Hematopoietic multipotent progenitor cell treated with erythropoietin and hydrocortisone succinate and interleukin-3 and kit ligand, for 4 days (in vitro differentiated cells): ENCODE measurements around the gene ZNF366.
A peak's percentile ranks its signal among the peaks of the same experiment; 100 is the strongest.

Source experiments
- DNase-seq: peaks from one replicate; pipeline ENCODE4 v3.0.0-alpha.2; 2015

Gene ZNF366

DNA sequence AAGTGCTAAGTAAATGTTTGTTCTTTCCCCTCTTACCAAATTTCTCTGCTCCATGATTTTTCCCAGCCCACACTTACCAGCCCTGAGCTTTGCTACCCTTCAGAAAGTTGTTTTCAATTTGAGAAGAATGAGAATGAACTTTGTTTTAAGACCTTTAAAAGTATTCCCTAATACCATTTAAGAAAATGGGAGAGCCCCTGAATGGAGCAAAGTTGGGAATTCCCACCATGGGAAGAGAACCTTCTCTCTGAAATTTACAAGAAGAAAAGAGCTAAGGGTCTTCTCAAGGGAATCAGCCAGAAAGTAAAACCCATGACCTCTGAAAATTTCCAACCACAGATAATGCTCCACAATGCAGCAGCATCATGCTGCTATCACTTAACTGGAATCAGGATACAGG lies 17.7 kb downstream of the ZNF366 start:
- DNase-seq: no peak

DNA sequence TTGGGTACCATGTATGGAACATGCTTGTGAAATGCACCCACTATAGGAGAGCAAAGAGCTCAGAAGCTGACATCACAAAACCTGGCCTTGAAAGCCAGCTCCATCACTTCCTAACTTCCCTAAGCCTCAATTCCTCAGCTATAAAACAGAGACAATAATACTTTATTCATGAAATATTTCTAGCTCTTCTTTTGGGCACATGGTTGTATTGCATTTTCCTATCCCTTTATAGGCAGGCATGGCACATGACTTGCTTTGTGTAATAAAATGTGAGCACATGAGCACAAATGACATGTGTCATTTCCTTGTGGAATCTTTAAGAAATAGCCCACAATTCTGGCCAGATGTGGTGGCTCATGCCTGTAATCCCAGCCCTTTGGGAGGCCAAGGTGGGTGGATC lies 18.5 kb downstream of the ZNF366 start:
- no peak for DNase-seq

DNA sequence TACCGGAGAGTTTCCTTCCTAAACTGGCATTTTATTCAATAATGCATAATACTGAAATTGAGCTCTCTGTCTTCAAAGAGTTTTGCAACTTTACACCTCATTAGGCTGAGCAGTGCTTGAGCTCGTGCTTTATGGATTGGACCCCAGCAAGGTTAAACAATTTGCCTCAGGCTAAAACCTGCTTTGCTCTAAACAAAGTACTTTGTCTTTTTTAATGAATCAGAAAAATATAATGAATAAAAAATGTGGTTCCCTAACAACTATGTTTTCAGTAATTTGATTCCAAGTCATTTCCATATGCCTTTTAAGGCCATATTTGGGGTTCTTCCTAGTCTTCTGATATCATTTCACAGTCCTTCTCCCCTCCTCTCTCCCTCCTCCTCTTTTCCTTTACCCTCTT lies 20.0 kb downstream of the ZNF366 start:
- DNase-seq: no peak

DNA sequence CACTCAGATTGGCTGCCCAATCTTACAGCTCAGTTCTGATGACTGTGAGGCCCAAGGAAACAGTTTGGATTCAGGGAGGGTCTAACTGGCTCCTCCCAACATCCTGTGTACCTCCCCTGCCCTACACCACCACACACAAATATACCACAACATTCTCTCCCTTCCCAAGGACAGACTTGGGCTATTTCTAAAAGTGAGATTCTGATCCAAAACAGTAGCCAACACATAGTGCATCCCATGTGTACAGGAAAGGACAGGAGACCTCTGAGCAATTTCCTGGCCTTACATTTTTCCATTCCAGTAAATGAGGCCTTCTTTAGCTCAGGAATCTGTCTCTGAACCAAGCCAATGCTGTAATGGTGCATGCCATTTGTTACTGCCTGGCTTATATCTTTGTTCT lies 20.8 kb downstream of the ZNF366 start:
- DNase-seq: no peak

DNA sequence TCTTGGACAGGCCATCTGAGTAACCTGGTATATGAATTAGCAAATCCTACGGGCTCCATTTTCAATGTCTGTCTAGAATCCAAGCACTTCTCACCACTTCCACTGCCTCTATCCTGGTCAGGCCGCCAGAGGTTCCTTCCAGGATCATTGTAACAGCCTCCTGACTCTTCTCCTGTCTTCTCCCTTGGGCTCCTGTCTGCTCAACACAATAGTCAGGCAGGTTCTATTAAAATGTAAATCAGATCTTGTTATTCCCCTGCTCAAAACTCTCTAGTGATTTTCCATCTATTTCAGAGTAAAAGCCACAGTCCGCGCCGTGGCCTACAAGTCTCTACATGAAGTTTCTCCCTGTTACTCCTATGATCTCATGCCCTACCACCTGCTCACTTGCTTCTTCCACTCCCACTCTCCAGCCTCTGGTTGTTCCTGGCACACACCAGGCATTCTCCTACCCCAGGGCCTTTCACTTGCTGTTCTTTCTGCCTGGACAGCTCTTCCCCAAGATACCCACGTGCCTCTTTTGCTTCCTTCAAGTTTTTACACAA lies 21.7 kb downstream of the ZNF366 start:
- no peak for DNase-seq

DNA sequence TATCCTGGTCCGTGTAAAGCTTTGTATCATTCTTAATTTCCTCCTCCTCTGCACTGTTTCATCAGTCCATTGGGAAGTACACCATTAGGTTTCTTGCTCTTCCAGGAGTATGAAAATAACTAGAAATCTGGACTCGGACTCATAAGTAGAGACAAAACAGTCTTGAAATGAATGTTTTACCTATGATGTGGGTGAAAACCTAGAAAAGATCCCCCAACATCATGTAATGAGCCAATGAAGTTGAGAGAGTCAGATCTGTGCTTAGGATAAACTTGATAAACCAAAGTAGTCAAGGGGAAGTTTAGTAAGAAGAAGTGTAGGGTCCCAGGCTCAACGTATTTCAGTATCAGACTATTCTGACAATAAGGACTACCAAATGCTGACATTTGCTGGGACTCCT lies 25.2 kb downstream of the ZNF366 start:
- DNase-seq: no peak

DNA sequence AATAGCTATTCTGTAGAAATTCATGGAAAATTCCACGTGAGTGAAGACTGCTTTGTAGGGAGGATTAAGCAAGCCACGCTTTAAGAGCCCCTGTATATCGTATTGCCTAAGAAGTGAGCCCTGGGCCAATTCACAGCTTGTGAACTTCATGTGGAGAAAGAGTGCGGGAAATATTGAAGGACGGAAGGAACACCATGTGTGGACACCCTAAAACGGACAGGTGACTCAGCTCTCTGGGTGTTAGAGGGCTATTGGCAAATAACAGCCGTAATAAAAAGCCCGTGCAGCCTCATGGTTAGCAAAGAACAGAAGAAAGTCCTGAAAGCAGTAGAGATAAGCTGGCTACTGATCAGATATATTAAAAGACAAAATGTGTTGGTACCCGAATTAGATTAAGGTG lies 26.4 kb downstream of the ZNF366 start:
- DNase-seq: no peak

DNA sequence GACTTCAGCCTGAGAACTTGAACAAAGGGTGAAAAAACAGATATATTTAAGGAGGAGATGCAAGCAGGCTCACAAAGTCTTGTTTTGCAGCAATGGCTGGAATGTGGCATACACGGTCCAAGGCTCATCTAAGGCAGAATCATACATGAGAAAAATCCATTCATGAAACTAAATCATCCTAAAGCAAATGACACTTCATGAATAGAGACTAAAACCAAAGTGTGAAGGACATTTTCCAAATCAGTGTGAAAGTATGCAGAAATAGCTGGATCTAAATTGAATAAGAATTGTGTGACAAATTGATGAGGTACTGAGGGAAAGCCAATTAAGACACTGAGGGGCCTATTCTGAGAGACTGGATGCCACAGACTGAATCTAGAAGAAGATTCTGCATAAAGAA lies 27.3 kb downstream of the ZNF366 start:
- no peak for DNase-seq

DNA sequence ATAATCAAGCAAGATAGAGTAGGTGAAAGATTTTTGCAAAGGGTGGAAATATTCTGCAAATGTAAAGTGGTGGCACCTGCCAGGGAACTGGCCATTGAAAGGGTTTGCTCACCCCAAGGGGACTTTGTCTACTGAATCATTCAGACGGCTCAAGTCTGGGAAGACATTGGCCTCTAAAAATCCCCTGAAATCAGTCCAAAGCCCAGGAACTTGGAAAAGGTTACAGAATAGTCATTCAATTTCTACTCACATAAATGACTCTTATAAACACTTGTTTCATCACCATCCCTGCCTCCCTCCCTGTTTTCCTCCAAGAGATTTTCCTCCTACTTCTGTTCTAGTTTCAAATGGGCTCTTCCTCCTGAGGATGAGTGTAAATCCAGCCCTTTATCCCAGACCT lies 28.5 kb downstream of the ZNF366 start:
- no peak for DNase-seq

DNA sequence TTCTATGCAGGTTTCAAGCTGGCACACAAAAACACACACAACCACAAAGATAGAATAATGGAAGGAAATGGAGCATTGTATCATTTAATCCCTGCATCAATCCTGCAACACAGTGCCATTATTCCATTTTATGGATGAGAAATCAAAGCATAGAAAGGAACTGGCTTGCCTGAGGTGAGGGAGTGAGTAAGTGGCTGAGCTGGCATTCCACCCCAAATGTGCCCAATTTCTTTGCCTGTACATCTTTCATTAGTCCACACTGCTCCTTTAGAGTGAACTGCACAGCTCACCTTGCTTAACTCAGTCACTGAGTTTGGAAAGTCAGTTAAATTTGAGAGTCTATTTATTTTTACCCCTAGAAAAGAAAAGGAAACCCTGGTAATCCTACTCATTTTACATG lies 28.9 kb downstream of the ZNF366 start:
- no peak for DNase-seq

DNA sequence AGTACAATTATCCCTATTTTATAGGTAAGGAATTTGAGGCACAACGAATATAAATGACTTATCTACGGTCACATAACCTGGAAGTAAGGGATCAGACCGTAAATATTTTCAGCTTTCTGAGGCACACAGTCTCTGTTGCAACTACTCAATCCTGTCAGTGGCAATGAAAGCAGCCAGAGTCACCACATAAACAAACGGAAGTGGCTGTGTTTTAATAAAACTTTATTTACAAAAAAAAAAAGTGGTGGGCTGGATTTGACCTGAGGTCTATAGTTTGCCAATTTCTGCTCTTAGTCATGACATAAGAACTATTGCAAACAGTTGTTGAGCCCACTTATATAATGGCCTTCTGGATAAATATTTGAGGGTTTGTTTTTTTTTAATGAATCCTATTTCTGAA lies 29.6 kb downstream of the ZNF366 start:
- DNase-seq: no peak

DNA sequence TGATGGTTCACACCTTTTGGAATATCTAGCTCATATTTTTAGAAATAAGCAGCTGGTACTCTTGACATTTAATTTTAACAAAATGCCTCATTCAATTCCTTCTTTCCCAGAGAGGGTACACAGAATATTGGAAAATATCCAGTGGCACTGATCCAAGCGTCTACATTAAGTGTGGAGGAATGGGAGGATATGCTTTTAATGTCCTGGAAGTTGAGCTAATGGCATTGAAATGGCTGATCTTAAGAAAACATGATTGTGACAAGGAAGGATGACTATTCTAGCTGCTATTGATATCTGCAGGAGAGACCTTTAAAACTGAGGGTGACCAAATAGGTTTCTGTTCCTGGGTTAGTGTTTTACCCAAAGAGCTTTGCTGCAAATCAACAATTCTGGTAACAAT lies 30.0 kb downstream of the ZNF366 start:
- no peak for DNase-seq

DNA sequence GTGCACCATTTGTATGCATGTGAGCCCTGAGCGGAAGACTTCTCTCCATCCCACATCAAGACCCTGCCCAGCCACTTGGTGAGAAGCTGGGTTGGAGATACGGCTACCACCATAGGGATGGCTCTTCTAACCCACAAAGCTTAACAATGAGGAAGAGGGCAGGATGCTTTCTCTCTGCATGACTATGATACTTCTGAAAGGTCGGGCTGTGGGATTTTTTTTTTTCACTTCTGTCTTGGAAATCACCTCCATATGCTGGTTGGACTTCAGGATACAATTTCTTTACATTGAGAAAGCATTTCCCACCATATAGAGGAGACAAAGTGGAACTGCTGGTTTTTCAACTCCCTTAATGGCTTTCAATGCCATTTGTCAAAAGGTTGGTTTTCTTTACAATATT lies 30.5 kb downstream of the ZNF366 start:
- no peak for DNase-seq

DNA sequence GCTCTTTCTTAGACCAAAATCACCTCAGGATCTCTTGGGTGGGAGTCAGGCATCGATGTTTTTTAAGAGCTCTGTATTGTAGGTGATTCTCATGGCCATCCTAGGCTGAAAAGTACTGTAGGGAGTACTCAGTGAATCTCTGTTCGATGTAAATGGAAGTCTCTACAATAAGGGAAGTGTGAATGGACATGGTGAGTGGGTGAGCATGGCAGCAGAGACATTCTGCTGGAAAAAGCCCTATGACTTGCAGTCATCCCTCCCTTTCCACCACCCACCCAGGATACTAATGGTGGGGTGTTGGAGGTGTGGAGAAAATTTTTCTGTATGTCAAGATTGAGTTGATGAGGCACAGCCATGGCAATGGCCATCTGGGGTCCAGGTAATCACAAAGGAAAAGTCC lies 30.9 kb downstream of the ZNF366 start:
- DNase-seq: no peak

DNA sequence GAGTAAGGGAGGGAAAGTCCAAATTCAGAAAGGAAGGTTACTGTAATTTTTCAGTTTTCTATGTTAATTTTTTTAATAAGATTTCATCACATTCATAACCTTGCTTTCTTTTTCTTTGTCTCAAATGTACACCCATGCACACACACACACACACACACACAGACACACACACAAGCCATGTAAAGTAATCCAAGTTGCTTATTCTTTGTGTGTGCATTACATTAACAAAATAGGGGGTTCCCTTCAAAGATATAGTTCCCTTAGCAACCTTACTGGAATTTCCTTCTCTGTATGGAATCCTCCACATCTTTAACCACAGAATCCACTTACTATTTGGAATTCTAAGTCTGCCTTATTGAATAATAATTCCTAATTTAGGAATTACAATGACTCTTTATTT lies 32.7 kb downstream of the ZNF366 start:
- no peak for DNase-seq

DNA sequence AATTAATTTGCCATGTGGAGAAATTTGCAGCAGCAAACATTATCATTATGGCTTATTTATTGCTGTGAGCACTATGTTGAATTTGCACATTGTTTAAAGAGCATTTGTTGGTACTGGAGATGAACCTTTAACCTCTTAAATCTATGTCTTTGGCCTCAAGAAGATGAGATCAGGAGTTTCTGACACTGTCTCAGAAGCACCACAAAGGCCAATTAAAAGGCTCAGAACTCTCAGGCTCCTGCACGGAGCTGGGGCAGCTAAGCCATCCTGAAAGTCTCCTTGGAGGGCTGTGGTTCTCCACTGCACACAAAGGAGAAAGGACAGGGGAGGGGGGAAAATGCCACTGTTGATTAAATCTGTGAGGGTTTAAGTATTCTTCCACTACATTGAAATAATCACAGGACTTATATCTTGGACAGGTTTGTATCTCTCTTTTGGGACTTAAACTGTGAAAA lies 33.1 kb downstream of the ZNF366 start:
- no peak for DNase-seq

DNA sequence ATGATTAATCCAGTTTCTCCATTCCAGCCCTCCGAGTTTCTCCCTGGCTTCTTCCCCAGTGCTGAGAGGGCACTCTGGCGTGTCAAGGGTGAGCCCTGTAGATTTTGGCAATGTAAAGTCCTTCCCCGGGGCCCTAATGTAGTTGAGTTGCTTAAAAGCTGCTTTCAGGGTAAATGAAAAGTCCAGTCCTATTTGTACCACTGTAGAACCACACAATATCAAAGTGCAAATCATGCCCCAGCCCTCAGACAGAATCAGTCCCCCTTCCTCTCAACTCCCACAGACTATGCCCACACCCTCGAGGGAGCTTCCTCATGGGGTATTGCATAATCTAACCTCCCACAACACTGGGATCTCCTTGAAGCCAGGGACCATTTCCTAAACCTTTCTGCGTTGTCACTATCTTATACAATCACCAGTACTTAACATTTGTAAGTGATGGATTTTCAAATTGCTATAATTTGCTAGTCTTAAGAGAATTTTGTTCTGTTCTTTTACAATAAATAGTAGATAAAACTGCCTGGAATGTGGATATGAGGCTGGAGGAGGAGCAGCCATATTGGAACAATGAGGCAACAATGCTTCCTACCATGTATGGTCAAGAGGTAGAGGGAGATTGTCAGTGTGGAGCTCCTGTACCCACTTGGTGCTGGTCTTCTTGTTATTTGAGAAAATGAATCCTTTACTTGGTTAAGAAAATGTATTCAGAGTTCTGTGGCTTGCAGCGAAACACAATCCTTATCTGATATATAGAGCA lies 34.4 kb downstream of the ZNF366 start:
- DNase-seq: peak; percentile 66

DNA sequence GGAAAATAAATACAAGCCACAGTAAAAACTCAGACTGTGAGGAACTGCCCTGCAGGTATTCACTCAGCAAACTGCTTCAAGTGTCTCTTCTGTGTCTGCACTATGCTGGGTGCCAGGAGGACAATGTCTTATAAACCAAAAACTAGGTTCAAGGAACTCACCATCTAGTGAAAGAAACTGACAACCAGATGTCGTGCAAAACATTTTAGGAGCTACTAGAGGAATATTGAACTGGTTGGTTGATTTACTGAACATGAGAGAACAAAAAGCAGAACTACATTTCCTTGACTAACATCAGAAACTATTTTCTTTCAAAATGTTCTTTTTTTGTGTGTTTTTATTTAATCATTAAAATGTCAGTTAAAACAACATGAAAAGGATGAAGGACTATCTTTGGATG lies 35.2 kb downstream of the ZNF366 start:
- DNase-seq: peak; percentile 34

DNA sequence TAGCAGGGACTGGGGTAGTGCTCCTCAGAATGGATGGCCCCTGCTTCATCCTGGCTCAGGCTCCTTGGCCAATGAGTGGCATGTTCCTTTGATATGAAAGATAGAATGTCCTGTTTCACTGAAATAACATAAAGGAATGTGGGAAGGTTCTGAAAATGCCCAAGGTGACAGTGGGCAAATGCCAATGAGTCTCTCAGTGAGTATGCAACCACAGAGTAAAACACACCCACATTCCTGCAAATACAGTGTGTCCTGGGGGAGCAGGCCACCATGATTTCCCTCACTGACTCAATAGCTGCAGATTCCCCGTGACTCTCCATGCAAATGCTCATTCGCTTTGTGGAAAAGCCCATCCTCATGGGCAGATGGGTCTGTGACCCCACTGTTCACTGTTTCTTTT lies 36.4 kb downstream of the ZNF366 start:
- no peak for DNase-seq

DNA sequence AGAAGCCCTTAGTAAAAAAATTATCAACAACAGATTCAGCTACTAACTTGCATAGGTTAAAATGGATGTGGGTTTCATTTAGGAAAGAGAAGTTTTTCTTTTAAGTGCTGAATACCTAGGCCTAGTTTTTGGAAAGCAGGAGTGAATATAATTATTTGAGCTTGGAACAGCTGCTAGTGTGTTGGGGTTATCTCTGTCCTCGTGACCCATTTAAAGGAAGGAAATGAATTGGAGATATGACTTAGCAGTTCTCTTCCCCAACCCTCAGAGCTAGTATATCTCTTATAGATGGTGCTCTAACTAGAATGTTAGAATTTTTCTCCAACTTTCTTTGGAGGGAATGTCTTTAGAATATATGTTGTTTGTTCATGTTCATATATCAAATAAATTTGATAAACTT lies 38.6 kb downstream of the ZNF366 start:
- peak; percentile 82 for DNase-seq

DNA sequence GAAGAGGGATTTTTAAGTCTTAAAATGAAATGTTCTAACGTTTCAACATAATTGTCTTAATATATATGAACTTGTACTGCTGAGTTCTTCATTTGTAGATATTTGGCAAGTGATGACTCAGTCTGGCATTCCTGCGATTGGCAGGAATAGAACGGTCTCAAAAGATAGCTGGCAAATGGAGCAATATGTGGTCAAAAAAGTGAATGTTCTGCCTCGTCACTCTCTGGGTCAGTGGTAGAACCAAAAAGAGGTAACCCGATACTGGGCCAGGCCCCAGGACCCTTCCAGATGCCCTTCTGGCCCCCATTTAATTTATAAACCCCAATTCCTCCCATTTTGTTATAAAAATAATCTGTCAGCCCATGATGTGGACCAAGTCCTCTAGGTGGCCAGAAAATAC lies 39.2 kb downstream of the ZNF366 start:
- peak; percentile 35 for DNase-seq

DNA sequence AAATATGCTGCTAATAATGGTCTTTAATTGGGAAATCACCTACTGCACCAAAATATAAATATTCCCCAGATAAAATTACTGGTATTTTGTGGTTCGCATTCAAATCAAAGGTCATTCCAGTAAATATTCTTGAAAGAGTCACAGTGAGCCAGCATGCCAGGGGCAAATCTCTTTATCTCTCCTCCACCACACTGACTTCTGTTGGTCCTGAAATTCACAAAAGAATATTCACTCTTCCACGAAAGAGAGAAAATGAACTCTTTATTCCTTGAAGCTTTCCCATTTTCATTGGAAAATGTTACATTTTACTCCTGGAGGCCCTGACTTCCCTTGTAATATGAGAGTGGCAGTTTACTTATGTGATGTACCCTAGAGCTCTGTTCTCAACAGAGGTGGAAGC lies 39.7 kb downstream of the ZNF366 start:
- DNase-seq: no peak

DNA sequence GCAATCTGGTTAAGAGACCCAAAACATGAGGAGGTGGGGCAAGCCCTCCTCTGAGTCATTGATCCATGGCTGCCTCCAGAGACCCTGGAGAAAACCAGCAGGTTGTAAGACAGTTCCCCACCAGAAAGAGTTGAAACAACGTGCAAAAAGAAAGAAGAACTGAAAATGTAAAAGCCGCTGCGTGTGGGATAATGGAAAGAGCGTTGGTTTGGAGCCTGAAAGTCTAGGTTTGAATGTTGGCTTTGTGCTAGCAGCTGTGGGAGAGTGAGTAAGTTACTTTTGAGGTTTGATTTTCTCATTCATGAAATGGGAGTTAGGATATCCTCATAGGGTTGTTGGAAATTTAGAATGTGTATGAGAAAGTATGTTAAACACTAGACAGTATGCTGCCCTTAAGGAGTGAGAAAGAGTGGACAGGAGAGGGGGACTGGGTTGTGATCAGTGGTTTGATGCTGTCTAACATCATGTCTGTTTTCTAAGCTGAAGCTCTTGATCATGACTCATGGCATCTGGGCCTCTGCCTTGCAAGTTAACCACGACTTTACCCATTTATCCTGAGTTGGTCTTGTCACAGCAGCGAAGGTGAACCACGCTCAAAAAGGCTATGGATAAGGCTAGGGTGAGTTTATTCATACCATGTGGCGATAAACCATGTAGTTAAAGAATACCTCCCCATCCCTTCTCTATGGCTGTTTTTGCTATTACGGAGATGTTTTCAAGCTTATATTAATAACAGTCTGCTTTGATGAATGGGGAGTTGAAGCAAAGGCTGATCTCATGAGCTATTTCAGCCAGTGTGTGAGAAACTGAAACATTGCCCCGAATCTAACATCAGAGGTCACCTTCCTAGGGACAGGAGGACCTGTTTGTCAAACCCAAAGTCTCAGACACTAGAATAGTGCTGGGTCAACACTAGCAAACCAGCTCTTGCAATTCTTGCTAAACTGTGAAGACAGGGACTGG lies 41.3 kb downstream of the ZNF366 start:
- peak; percentile 48 for DNase-seq

DNA sequence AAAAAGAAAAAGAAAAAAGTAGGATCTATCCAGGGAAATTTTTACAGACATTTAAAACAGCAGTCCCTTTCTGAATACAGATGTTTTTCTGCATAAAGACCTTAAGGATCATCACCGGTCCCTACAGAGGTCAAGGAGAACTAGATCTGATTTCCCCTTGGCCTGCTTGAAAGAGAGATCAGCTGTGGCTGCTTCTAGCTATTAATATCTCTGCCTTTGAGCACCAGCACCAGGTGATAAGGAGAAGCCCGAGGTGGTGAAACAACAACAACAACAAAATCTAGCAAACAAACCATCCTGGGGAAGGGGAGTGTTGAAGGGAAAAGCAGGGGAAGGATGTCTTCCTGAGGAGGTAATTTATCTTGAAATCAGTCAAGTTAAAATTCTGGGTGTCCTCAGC lies 42.1 kb downstream of the ZNF366 start:
- DNase-seq: no peak
